ENCODE results near the gene TRIM46.

DNA sequence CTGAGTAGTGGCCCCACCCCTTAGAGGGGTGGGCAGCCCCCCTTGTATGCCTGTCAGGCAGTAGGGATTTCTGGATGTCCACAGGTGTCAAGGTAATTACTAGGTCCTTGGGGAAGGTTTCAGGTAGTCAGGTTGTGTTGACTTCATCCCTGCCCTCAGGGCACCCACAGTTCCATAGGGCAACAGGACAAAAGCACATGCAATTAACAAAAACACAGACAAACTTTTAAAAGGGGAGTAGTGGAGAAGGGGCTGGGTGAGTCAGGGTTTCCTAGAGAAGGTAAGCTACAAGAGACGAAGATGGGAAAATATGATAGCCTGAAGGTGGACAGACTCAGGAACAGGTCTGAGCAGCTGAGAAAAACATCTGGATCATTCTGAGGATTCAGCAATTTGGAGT lies 14.7 kb upstream of the TRIM46 start:
- TF ChIP-seq POLR2A (IDR thresholded peaks at IDR 0.05; ENCODE audit: low read depth, low read length), result no peak
- TF ChIP-seq POLR2AphosphoS5 (IDR thresholded peaks at IDR 0.05; ENCODE audit: low read depth, low read length), result no peak

All from GM12891 (cell line).